ENCODE measurements around the gene HEXB.

DNA sequence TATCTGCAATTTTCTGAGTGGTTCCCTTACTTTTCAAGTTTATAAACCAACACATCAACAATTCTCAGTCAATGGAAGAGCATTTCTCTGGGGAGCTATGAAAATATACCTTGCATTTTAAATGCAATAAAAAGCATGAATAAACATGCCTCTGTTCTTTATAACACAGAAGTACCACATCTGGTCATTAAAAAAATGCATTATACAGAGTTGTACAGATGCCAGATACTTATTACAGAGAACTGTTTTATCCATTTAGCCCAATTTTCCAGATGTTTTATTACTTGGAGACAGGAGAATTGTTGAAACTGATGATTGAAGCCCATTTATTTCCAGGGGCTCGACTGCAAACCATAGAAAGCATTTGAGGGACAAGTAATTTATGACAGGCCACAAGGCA, 19.2 kb upstream of the HEXB start:
- TF ChIP-seq KLF16 (tag by site-specific recombination; IDR thresholded peaks at IDR 0.05), result no peak
- TF ChIP-seq, protein P1, sequence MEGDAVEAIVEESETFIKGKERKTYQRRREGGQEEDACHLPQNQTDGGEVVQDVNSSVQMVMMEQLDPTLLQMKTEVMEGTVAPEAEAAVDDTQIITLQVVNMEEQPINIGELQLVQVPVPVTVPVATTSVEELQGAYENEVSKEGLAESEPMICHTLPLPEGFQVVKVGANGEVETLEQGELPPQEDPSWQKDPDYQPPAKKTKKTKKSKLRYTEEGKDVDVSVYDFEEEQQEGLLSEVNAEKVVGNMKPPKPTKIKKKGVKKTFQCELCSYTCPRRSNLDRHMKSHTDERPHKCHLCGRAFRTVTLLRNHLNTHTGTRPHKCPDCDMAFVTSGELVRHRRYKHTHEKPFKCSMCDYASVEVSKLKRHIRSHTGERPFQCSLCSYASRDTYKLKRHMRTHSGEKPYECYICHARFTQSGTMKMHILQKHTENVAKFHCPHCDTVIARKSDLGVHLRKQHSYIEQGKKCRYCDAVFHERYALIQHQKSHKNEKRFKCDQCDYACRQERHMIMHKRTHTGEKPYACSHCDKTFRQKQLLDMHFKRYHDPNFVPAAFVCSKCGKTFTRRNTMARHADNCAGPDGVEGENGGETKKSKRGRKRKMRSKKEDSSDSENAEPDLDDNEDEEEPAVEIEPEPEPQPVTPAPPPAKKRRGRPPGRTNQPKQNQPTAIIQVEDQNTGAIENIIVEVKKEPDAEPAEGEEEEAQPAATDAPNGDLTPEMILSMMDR (tag by site-specific recombination; IDR thresholded peaks at IDR 0.05), result no peak
- no peak for TF ChIP-seq KLF7 (tag by site-specific recombination; IDR thresholded peaks at IDR 0.05; ENCODE audit: borderline replicate concordance)
- TF ChIP-seq ZNF121 (tag by site-specific recombination; IDR thresholded peaks at IDR 0.05), result no peak
- no peak for TF ChIP-seq GFI1B (tag by site-specific recombination; IDR thresholded peaks at IDR 0.05)
- no peak for TF ChIP-seq ZNF350 (tag by site-specific recombination; IDR thresholded peaks at IDR 0.05)
- TF ChIP-seq ZNF157 (tag by site-specific recombination; IDR thresholded peaks at IDR 0.05), result no peak
- TF ChIP-seq HOXA7 (CRISPR knock-in tag; IDR thresholded peaks at IDR 0.05; ENCODE audit: borderline replicate concordance), result no peak
